Measurements from ENCODE around the gene GNG4.

DNA sequence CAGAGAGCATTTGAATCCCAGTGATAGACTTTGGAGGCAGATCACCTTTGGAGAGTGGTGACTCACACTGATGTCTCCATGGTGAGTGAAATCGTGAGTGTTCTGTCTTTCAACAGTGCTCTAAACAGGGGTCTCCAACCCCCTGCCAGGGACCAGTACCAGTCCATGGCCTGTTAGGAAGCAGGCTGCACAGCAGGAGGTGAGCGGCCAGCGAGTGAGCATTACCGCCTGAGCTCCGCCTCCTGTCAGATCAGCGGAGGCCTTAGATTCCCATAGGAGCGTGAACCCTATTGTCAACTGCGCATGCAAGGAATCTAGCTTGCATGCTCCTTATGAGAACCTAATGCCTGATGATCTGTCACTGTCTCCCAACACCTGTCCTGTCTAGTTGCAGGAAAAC is 83.5 kb downstream of the GNG4 start:
- TF ChIP-seq ELF4 (IDR thresholded peaks at IDR 0.05) (no peak), BHLHE40 (IDR thresholded peaks at IDR 0.05; ENCODE audit: borderline replicate concordance) (no peak), HDGF (IDR thresholded peaks at IDR 0.05; ENCODE audit: borderline replicate concordance) (no peak), FOXM1 (IDR thresholded peaks at IDR 0.05; ENCODE audit: borderline replicate concordance) (no peak), TARDBP (IDR thresholded peaks at IDR 0.05) (no peak), ARNT (IDR thresholded peaks at IDR 0.05) (no peak), SP1 (IDR thresholded peaks at IDR 0.05) (no peak)
- TF ChIP-seq, protein P1, sequence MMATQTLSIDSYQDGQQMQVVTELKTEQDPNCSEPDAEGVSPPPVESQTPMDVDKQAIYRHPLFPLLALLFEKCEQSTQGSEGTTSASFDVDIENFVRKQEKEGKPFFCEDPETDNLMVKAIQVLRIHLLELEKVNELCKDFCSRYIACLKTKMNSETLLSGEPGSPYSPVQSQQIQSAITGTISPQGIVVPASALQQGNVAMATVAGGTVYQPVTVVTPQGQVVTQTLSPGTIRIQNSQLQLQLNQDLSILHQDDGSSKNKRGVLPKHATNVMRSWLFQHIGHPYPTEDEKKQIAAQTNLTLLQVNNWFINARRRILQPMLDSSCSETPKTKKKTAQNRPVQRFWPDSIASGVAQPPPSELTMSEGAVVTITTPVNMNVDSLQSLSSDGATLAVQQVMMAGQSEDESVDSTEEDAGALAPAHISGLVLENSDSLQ (IDR thresholded peaks at IDR 0.05), result no peak
